Measurements from ENCODE around the gene IGF2BP2.

Gene IGF2BP2

GRCh38 chr3:185737020-185737419, 87.8 kb downstream of the IGF2BP2 start:
- DNase-seq (ENCODE audit: low read depth, low spot score), result no peak

- DNase-seq (ENCODE audit: low read depth, low spot score), result no peak
These were observed 90.1 kb downstream of the IGF2BP2 start for GRCh38 chr3:185734725-185735096.

GRCh38 chr3:185733980-185734724, 90.7 kb downstream of the IGF2BP2 start:
- peak; percentile 67 for DNase-seq (ENCODE audit: low read depth, low spot score)

- DNase-seq (ENCODE audit: low read depth, low spot score), result no peak
These were observed 92.1 kb downstream of the IGF2BP2 start for GRCh38 chr3:185732782-185733181.

GRCh38 chr3:185730550-185730949, 94.3 kb downstream of the IGF2BP2 start:
- no peak for DNase-seq (ENCODE audit: low read depth, low spot score)

GRCh38 chr3:185729337-185730055, 95.3 kb downstream of the IGF2BP2 start:
- no peak for DNase-seq (ENCODE audit: low read depth, low spot score)

GRCh38 chr3:185728630-185729336, 96.1 kb downstream of the IGF2BP2 start:
- DNase-seq (ENCODE audit: low read depth, low spot score), result no peak

- no peak for DNase-seq (ENCODE audit: low read depth, low spot score)
These were observed 97.0 kb downstream of the IGF2BP2 start for GRCh38 chr3:185727873-185728272.

GRCh38 chr3:185726254-185726967, 98.4 kb downstream of the IGF2BP2 start:
- DNase-seq (ENCODE audit: low read depth, low spot score), result no peak

- peak; percentile 67 for DNase-seq (ENCODE audit: low read depth, low spot score)
These were observed 100.1 kb downstream of the IGF2BP2 start for GRCh38 chr3:185724761-185725160.

- no peak for DNase-seq (ENCODE audit: low read depth, low spot score)
These were observed 100.6 kb downstream of the IGF2BP2 start for GRCh38 chr3:185724251-185724650.

- no peak for DNase-seq (ENCODE audit: low read depth, low spot score)
These were observed 102.0 kb downstream of the IGF2BP2 start for GRCh38 chr3:185722881-185723280.

- DNase-seq (ENCODE audit: low read depth, low spot score), result no peak
These were observed 102.9 kb downstream of the IGF2BP2 start for GRCh38 chr3:185721970-185722369.

- DNase-seq (ENCODE audit: low read depth, low spot score), result no peak
These were observed 104.5 kb downstream of the IGF2BP2 start for GRCh38 chr3:185720326-185720725.

- no peak for DNase-seq (ENCODE audit: low read depth, low spot score)
These were observed 105.9 kb downstream of the IGF2BP2 start for GRCh38 chr3:185718736-185719593.

GRCh38 chr3:185717627-185718402, 107.0 kb downstream of the IGF2BP2 start:
- DNase-seq (ENCODE audit: low read depth, low spot score), result no peak

- DNase-seq (ENCODE audit: low read depth, low spot score), result no peak
These were observed 107.7 kb downstream of the IGF2BP2 start for GRCh38 chr3:185717121-185717520.

GRCh38 chr3:185716436-185717108, 108.3 kb downstream of the IGF2BP2 start:
- DNase-seq (ENCODE audit: low read depth, low spot score), result no peak

GRCh38 chr3:185715091-185715490, 109.8 kb downstream of the IGF2BP2 start:
- DNase-seq (ENCODE audit: low read depth, low spot score), result no peak

- DNase-seq (ENCODE audit: low read depth, low spot score), result no peak
These were observed 110.8 kb downstream of the IGF2BP2 start for GRCh38 chr3:185714085-185714484.

Data from smooth muscle cell of the brain vasculature (primary cell).